Measurements from ENCODE around the gene LRP1B. TPM values are rescaled to one million over a fixed set of nuclear protein-coding genes. Genes with fewer than 3 reads are reported as not detected.

Gene LRP1B
- total RNA-seq, 1 experiment from 2014 or later = 0.08 TPM

DNA sequence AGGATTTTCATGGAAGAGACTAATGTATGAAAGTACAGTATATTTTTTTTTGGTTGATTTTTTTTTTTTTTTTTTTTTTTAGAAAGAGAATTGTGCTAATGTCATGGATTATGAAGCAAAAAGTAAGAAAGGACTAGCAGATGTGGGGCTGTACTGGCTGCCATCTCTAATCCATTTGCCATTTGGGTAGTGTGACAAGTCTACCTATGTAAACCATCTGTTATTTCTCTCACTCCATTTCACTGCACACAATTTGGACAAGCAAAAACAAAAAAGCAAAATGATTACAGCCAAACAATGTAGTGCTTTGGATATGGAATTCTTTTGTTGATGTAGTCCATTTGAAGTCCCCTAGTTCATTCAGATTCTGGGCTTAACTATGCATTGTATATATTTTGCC lies 1355.4 kb downstream of the LRP1B start:
- Histone ChIP-seq H3K27ac (no peak overlapping the region), H3K27me3 (replicated peaks) (no peaks in the 10 kb centered on the region), H3K4me3 (no peak overlapping the region), H3K36me3 (no peaks in the 10 kb centered on the region), H3K9me3 (replicated peaks) (no peaks in the 10 kb centered on the region), H3K4me1 (replicated peaks) (no peaks in the 10 kb centered on the region)
- DNase-seq (ENCODE audit: low read depth in 1 of 2, low spot score in 2 of 2) = no peak

DNA sequence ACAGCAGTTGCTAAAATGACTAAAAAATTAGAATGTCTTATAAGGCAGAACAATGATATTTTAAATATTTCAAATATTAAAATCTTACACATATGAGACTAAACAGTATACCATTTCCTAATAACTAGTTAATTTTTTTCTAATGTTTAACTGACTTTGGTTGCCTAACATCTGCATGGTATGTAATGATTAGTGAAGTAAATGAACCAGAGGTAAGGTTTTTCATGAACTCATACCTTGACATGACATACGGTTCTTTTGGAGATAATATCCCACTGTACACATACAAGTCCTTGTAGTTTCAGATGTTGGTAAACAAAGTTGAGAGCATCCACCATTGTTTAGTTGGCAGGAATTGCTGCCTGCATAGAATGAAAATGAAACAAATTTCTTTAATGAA lies 1360.2 kb downstream of the LRP1B start:
- Histone ChIP-seq H3K4me3 (no peak overlapping the region), H3K4me1 (replicated peaks) (no peaks in the 10 kb centered on the region), H3K9me3 (replicated peaks) (no peaks in the 10 kb centered on the region), H3K36me3 (no peaks in the 10 kb centered on the region), H3K27me3 (replicated peaks) (no peaks in the 10 kb centered on the region), H3K27ac (no peak overlapping the region)
- no peak for DNase-seq (ENCODE audit: low read depth in 1 of 2, low spot score in 2 of 2)

- H3K36me3 ChIP-seq = no peaks in the 10 kb centered on the region
- no peaks in the 10 kb centered on the region for H3K9me3 ChIP-seq (replicated peaks)
- H3K27ac ChIP-seq = no peak overlapping the region
- no peak for DNase-seq (ENCODE audit: low read depth in 1 of 2, low spot score in 2 of 2)
- no peaks in the 10 kb centered on the region for H3K27me3 ChIP-seq (replicated peaks)
- no peak overlapping the region for H3K4me3 ChIP-seq
- H3K4me1 ChIP-seq (replicated peaks) = no peaks in the 10 kb centered on the region
These were observed 1369.0 kb downstream of the LRP1B start for GRCh38 chr2:140761807-140762206.

GRCh38 chr2:140759426-140760156 lies 1371.2 kb downstream of the LRP1B start:
- Histone ChIP-seq H3K36me3 (no peaks in the 10 kb centered on the region), H3K9me3 (replicated peaks) (no peaks in the 10 kb centered on the region), H3K27ac (no peak overlapping the region), H3K4me3 (no peak overlapping the region), H3K27me3 (replicated peaks) (no peaks in the 10 kb centered on the region), H3K4me1 (replicated peaks) (no peaks in the 10 kb centered on the region)
- DNase-seq (ENCODE audit: low read depth in 1 of 2, low spot score in 2 of 2) = no peak

- no peaks in the 10 kb centered on the region for H3K27me3 ChIP-seq (replicated peaks)
- H3K4me1 ChIP-seq (replicated peaks) = no peaks in the 10 kb centered on the region
- DNase-seq (ENCODE audit: low read depth in 1 of 2, low spot score in 2 of 2) = no peak
- H3K36me3 ChIP-seq = no peaks in the 10 kb centered on the region
- no peaks in the 10 kb centered on the region for H3K9me3 ChIP-seq (replicated peaks)
- no peak overlapping the region for H3K4me3 ChIP-seq
- H3K27ac ChIP-seq = no peak overlapping the region
These were observed 1383.2 kb downstream of the LRP1B start for GRCh38 chr2:140747665-140748064.

DNA sequence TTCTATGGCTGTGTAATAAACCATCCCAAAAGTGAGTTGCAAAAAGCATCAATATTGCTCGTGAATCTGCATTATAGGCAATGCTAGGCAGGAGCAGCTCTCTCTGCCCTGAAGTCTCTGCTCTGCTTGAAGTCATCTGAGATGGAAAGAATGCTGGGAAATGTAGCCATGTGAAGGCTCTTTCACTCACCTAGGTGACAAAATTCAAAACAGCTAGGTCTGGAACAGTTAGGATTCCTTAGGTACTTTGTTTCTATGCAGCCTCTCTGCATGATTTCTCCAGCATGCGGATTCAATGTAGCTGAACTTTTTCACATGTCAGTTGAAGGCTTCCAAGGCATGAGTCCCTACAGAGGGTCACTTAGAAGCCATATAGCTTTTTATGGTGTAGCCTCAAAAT lies 1383.7 kb downstream of the LRP1B start:
- no peak overlapping the region for H3K4me3 ChIP-seq
- no peak for DNase-seq (ENCODE audit: low read depth in 1 of 2, low spot score in 2 of 2)
- no peaks in the 10 kb centered on the region for H3K9me3 ChIP-seq (replicated peaks)
- no peaks in the 10 kb centered on the region for H3K36me3 ChIP-seq
- H3K27me3 ChIP-seq (replicated peaks) = no peaks in the 10 kb centered on the region
- no peak overlapping the region for H3K27ac ChIP-seq
- H3K4me1 ChIP-seq (replicated peaks) = no peaks in the 10 kb centered on the region

GRCh38 chr2:140744379-140744778 lies 1386.4 kb downstream of the LRP1B start:
- H3K27ac ChIP-seq = no peak overlapping the region
- no peaks in the 10 kb centered on the region for H3K27me3 ChIP-seq (replicated peaks)
- H3K9me3 ChIP-seq (replicated peaks) = no peaks in the 10 kb centered on the region
- DNase-seq (ENCODE audit: low read depth in 1 of 2, low spot score in 2 of 2) = no peak
- H3K4me3 ChIP-seq = no peak overlapping the region
- H3K36me3 ChIP-seq = no peaks in the 10 kb centered on the region
- no peaks in the 10 kb centered on the region for H3K4me1 ChIP-seq (replicated peaks)

GRCh38 chr2:140737006-140737405 lies 1393.8 kb downstream of the LRP1B start:
- Histone ChIP-seq H3K36me3 (no peaks in the 10 kb centered on the region), H3K4me1 (replicated peaks) (no peaks in the 10 kb centered on the region), H3K9me3 (replicated peaks) (no peaks in the 10 kb centered on the region), H3K27me3 (replicated peaks) (no peaks in the 10 kb centered on the region), H3K4me3 (no peak overlapping the region), H3K27ac (no peak overlapping the region)
- DNase-seq (ENCODE audit: low read depth in 1 of 2, low spot score in 2 of 2) = no peak

DNA sequence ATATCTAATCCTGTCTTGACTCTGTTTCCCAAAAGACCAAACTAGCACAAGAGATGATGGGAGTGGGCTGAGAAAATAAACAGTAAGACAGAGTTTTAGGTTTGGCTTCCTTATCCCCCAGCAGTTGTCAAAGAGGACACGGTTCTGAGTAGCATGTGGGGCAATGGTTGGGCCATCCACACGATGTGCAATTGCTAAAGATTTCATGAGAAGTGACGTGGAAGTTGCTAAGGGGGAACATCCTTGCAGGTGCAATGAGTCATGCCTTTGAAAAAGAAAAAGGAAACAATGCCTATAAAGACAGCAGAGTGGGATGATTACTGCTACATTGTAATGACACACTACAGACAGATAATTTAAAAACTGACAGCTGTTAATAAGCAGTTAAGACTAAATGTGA lies 1395.8 kb downstream of the LRP1B start:
- Histone ChIP-seq H3K27ac (no peak overlapping the region), H3K4me1 (replicated peaks) (no peaks in the 10 kb centered on the region), H3K27me3 (replicated peaks) (no peaks in the 10 kb centered on the region), H3K9me3 (replicated peaks) (no peaks in the 10 kb centered on the region), H3K36me3 (no peaks in the 10 kb centered on the region), H3K4me3 (no peak overlapping the region)
- DNase-seq (ENCODE audit: low read depth in 1 of 2, low spot score in 2 of 2) = no peak

- no peak for DNase-seq (ENCODE audit: low read depth in 1 of 2, low spot score in 2 of 2)
- Histone ChIP-seq H3K36me3 (no peaks in the 10 kb centered on the region), H3K4me1 (replicated peaks) (no peaks in the 10 kb centered on the region), H3K9me3 (replicated peaks) (no peaks in the 10 kb centered on the region), H3K27ac (no peak overlapping the region), H3K27me3 (replicated peaks) (no peaks in the 10 kb centered on the region), H3K4me3 (no peak overlapping the region)
These were observed 1411.8 kb downstream of the LRP1B start for GRCh38 chr2:140718999-140719398.

GRCh38 chr2:140717481-140717880 lies 1413.3 kb downstream of the LRP1B start:
- Histone ChIP-seq H3K9me3 (replicated peaks) (no peaks in the 10 kb centered on the region), H3K4me3 (no peak overlapping the region), H3K27me3 (replicated peaks) (no peaks in the 10 kb centered on the region), H3K4me1 (replicated peaks) (no peaks in the 10 kb centered on the region), H3K27ac (no peak overlapping the region), H3K36me3 (no peaks in the 10 kb centered on the region)
- no peak for DNase-seq (ENCODE audit: low read depth in 1 of 2, low spot score in 2 of 2)

GRCh38 chr2:140714586-140714985 lies 1416.2 kb downstream of the LRP1B start:
- no peaks in the 10 kb centered on the region for H3K36me3 ChIP-seq
- no peaks in the 10 kb centered on the region for H3K4me1 ChIP-seq (replicated peaks)
- H3K9me3 ChIP-seq (replicated peaks) = no peaks in the 10 kb centered on the region
- no peaks in the 10 kb centered on the region for H3K27me3 ChIP-seq (replicated peaks)
- H3K4me3 ChIP-seq = no peak overlapping the region
- DNase-seq (ENCODE audit: low read depth in 1 of 2, low spot score in 2 of 2) = no peak
- H3K27ac ChIP-seq = no peak overlapping the region

DNA sequence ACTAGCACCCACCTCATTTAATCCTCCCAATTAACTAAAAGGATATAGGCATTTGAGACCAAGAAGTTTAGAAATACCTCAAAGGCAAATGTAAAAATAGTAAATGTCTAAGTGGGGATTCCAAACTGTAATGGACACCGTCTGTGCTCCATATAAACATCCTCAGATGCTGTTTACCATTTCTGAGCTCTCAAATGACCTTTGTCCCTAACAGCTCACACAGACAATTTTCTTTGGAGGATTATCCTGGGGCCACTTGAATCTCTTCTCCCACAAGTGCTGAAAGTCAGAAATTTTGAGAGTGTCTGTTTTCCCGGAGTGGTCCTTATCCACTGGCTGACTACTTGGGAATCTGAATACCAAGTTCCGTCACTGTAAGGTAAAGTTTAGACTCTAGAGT lies 1418.9 kb downstream of the LRP1B start:
- Histone ChIP-seq H3K36me3 (no peaks in the 10 kb centered on the region), H3K4me3 (no peak overlapping the region), H3K27ac (no peak overlapping the region), H3K9me3 (replicated peaks) (no peaks in the 10 kb centered on the region), H3K27me3 (replicated peaks) (no peaks in the 10 kb centered on the region), H3K4me1 (replicated peaks) (no peaks in the 10 kb centered on the region)
- DNase-seq (ENCODE audit: low read depth in 1 of 2, low spot score in 2 of 2) = no peak

DNA sequence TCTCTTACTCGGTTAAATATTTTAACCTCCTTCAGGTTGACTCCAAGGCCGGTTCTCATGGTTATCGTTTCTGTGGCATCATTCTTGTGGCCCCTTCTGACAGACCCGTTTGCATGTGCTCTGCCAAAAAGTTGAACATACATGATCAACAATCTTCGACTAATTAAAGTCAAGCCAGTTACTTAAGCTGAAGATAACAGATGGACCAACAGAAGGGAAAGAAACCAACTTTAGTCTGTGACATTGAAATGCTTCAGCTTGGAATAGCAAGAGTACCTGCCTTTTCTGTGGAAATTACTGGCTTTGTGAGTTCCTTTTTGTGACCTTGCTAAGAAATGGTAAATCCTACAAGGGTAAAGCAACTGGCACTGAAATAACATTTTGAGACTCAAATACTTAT lies 1429.1 kb downstream of the LRP1B start:
- no peaks in the 10 kb centered on the region for H3K4me1 ChIP-seq (replicated peaks)
- H3K4me3 ChIP-seq = no peak overlapping the region
- H3K36me3 ChIP-seq = no peaks in the 10 kb centered on the region

DNA sequence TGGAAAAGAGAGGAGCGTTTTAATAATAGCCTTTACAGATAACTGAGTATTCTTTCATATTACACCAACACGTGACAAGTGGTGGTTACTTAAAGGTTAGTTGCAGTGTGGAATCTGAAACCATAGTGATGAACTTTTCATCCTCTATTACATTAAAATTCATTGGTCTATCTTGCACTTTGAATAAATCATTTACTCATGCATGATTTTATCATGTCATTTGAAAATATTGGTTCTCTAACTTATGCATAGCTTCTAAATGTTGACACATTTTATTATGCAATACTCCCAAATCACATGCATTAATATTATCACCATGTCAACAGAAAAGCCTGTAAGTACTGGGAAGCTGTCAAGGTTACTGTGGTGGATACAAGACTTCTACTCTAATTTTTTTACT lies 1432.2 kb downstream of the LRP1B start:
- no peak for DNase-seq (ENCODE audit: low read depth in 1 of 2, low spot score in 2 of 2)
- Histone ChIP-seq H3K4me3 (no peak overlapping the region), H3K4me1 (replicated peaks) (no peaks in the 10 kb centered on the region), H3K9me3 (replicated peaks) (no peaks in the 10 kb centered on the region), H3K27me3 (replicated peaks) (no peaks in the 10 kb centered on the region), H3K36me3 (no peaks in the 10 kb centered on the region), H3K27ac (no peak overlapping the region)

More for the DNA sequence above, 1429.1 kb downstream of the LRP1B start:
- no peak for DNase-seq (ENCODE audit: low read depth in 1 of 2, low spot score in 2 of 2)
- H3K27me3 ChIP-seq (replicated peaks) = no peaks in the 10 kb centered on the region
- H3K27ac ChIP-seq = no peak overlapping the region
- no peaks in the 10 kb centered on the region for H3K9me3 ChIP-seq (replicated peaks)
